GM12875 (cell line): ENCODE data around the gene EED.
"Not testable (repeated sequence)": the region's sequence is repeated elsewhere in the genome, so short reads cannot be mapped to it uniquely, and the experiment has no call there.

Source experiments
- H3K4me3 ChIP-seq: one replicate; pipeline ENCODE4 v1.5.1; 2011; ENCODE audit warnings: low read depth, low read length, control low read depth
- TF ChIP-seq, protein P1 (sequence below): IDR thresholded peaks from 2 replicates; pipeline ENCODE4 v1.5.1; 2011; ENCODE audit warnings: low read depth, mild to moderate bottlenecking, control low read depth, inconsistent platforms, low read length, moderate library complexity, borderline replicate concordance; ENCODE audit not compliant: insufficient read depth

The EED gene

DNA sequence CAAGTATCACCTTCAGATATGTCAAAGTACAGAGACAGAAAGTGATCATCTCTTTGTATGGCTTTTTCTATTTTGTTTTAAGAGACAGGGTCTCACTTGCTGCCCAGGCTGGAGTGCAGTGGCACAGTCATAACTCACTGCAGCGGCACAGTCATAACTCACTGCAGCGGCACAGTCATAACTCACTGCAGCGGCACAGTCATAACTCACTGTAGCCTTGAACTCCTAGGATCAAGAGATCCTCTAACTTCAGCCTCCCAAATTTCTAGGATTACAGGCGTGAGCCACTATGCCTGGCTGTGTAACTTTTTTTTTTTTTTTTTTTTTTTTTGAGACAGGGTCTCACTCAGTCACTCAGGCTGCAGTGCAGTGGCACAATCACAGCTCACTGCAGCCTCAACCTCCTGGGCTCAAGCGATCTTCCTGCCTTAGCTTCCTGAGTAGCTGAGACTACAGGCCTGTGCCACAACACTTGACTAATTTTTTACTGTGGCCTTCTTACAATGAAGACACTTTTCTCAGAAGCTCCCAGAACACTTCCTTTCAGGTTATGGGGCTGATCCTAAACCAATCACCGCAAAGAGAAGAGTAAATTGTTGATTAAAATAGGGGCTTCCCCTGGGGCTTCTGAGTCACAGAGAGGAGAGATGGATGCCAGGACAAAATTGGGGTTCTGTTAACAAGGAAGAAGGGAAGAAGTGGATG is 48.5 kb downstream of the EED start:
- TF ChIP-seq, protein P1, sequence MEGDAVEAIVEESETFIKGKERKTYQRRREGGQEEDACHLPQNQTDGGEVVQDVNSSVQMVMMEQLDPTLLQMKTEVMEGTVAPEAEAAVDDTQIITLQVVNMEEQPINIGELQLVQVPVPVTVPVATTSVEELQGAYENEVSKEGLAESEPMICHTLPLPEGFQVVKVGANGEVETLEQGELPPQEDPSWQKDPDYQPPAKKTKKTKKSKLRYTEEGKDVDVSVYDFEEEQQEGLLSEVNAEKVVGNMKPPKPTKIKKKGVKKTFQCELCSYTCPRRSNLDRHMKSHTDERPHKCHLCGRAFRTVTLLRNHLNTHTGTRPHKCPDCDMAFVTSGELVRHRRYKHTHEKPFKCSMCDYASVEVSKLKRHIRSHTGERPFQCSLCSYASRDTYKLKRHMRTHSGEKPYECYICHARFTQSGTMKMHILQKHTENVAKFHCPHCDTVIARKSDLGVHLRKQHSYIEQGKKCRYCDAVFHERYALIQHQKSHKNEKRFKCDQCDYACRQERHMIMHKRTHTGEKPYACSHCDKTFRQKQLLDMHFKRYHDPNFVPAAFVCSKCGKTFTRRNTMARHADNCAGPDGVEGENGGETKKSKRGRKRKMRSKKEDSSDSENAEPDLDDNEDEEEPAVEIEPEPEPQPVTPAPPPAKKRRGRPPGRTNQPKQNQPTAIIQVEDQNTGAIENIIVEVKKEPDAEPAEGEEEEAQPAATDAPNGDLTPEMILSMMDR: no peak
- H3K4me3 ChIP-seq: no peak overlapping the region

DNA sequence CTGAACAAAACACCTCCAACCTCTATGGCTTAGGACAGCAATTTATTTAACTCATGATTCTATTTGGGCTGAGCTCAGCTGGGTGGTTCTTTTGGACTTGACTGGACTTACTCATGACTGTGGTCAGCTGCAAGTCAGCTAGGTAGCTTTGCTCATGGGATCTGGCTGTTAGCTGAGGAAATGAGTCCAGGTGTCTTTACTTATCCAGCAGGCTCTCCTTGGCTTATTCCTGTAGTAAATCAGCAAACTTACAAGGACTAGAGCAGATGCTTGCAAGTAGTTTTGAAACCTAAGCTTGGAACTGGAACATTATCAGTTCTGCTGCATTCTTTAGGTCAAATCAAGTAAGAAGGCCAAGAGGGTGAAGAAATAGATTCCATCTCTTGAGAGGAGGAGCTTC is 49.5 kb downstream of the EED start:
- TF ChIP-seq, protein P1: no peak
- no peak overlapping the region for H3K4me3 ChIP-seq

DNA sequence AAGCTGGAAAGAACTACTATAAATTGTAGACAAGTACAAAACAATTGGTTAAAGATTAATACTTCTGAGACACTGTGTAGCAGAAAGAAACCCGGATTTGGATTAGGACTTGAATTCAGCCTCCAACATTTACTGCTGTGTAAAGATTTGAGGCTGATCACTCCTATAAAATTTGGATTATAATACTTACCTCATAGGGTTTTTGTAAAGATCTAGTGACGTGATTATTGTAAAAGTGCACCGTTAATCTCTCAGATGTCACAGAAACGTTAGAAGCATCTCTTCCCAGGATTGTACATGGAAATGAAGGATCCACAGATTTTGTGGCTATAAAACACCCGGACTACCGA is 57.2 kb downstream of the EED start:
- H3K4me3 ChIP-seq: peak overlapping the region; percentile 75
- TF ChIP-seq, protein P1: no peak

DNA sequence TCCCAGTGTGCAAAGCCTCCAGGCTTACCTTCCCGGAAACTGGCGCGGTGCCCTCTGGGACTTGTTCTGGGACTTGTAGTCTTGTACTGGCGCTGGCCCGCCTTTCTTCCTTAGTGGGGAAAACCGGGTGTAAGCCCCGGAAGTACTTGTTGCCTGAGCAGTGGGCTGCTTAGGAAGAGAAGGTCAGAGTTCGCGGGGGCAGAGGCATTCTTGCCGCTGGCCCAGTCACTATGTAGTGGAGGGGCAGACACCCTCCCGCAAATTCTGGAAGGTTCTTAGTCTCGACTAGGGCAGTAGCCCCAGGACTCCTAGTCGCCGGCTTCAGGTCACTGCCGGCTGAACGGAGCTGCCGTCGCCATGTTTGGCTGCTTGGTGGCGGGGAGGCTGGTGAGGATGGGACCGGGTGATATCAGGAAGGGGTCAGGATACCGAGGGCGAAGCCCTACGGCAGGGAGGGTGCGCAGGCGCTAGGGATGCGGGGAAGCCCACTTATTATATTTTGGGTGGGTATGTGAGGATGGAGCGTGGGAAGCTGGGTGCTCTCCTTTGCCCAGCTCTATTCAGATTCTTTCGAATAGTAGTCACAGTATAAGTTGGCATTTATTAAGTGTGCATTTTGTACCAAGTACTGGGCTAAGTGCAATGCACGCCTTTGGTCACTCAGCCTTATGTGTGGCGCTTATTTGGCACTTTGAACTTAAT is 57.7 kb downstream of the EED start, which contains the start of gene HIKESHI:
Gene HIKESHI, plus strand, starts transcription at position 149 of the 702 bp plus-strand sequence. Its CDS starts 209 bp downstream, at position 358.
- TF ChIP-seq, protein P1: no peak

DNA sequence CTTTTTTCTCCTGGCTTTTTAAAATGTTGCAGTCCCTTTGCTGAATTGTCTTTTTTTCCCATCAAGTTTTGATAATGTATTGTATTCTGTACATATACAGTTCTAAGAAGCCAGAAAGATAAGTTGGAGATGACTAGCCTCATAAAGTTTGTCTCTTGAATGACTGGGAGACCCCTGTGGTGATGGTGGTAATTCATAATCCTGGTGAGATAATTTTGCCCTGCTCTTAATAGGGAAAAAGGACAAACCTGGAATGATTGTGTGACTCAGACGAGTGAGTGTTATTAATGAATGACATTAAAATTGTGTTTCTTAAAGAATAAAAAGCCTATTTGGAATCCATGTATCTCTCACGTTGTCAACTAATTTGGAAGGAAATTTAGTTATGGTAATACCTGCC is 58.7 kb downstream of the EED start:
- peak overlapping the region; percentile 75 for H3K4me3 ChIP-seq
- TF ChIP-seq, protein P1: no peak

More for the DNA sequence above, 57.7 kb downstream of the EED start, which contains the start of gene HIKESHI:
- peak within 1 kb of the TSS; percentile 75 for H3K4me3 ChIP-seq

DNA sequence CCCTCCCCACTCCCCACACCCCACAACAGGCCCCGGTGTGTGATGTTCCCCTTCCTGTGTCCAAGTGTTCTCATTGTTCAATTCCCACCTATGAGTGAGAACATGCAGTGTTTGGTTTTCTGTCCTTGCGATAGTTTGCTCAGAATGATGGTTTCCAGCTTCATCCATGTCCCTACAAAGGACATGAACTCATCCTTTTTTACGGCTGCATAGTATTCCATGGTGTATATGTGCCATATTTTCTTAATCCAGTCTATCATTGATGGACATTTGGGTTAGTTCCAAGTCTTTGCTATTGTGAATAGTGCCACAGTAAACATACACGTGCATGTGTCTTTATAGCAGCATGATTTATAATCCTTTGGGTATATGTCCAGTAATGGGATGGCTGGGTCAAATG is 64.2 kb downstream of the EED start:
- not testable (repeated sequence) for H3K4me3 ChIP-seq

DNA sequence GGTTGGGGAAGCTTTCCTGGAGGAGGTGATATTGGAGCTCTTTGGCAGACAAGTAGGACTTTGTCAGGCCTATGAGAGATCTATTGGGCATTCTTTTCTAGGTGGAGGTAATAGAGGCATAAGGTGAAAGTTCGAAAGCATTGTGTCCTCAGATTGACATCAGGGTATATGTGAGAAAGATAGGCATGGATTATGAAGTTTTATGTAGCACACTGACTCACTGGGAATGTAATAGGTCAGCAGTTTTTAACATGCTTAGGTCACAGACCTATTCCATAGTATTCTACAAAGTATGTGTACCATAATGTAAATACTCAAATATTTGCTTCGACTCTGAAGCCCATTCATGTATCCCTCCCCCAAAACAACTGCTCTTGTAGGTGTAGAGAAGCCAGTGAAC is 69.2 kb downstream of the EED start:
- TF ChIP-seq, protein P1: no peak
- no peak overlapping the region for H3K4me3 ChIP-seq
